Measurements from ENCODE around the gene ABCB11. TPM values are rescaled to one million over a fixed set of nuclear protein-coding genes. Genes with fewer than 3 reads are reported as not detected.

ABCB11 gene
- total RNA-seq, 1 donor from 2014 or later: 0.18 TPM

DNA sequence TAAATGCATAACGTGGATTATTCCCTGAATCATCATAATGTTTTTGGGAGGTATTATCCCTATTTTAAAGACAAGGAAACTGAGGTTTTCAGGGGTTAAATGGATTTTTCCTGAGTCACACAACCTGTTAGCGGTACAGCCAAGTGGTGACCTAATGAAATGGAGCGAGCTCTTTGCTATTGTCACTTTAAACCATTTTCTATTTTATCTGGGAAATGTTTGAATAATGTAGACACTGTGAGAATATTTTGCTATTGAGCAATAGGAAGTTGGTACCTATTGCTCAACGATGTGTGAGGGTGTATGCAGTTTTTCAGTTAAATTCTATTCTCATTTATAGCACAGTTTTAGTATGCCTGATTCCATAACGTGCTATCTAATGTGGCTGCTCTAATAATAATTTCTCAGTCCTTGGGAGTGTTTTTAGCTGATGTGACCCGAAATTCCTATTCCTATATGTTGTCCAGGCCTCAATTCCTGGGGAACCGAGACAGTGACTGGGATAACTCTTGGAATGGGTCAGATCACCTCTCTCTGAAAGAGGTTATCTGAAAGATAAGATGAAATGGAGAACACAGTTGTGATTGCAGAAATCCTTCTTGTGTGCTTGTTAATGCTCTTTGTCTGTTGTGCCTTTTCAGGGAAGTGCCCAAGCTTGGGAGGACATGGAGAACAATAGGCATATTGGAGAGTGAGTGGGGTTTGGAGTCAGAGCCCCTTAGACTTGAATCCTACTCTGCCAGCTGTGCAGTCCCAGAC lies 38.4 kb downstream of the ABCB11 start:
- TF ChIP-seq, protein P1, sequence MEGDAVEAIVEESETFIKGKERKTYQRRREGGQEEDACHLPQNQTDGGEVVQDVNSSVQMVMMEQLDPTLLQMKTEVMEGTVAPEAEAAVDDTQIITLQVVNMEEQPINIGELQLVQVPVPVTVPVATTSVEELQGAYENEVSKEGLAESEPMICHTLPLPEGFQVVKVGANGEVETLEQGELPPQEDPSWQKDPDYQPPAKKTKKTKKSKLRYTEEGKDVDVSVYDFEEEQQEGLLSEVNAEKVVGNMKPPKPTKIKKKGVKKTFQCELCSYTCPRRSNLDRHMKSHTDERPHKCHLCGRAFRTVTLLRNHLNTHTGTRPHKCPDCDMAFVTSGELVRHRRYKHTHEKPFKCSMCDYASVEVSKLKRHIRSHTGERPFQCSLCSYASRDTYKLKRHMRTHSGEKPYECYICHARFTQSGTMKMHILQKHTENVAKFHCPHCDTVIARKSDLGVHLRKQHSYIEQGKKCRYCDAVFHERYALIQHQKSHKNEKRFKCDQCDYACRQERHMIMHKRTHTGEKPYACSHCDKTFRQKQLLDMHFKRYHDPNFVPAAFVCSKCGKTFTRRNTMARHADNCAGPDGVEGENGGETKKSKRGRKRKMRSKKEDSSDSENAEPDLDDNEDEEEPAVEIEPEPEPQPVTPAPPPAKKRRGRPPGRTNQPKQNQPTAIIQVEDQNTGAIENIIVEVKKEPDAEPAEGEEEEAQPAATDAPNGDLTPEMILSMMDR (IDR thresholded peaks at IDR 0.05; ENCODE audit: unreplicated experiment): no peak
- Mint-ChIP-seq H3K36me3 (peaks cover 2% of the 10 kb centered on the region), H3K4me3 (no peak overlapping the region), H3K9me3 (peaks cover 21% of the 10 kb centered on the region), H3K4me1 (peaks cover 27% of the 10 kb centered on the region), H3K27me3 (ENCODE audit: low read depth) (no peaks in the 10 kb centered on the region), H3K27ac (no peak overlapping the region)
- DNase-seq (ENCODE audit: low spot score in 2 of 2, unreplicated experiment in 2 of 2): no peak

DNA sequence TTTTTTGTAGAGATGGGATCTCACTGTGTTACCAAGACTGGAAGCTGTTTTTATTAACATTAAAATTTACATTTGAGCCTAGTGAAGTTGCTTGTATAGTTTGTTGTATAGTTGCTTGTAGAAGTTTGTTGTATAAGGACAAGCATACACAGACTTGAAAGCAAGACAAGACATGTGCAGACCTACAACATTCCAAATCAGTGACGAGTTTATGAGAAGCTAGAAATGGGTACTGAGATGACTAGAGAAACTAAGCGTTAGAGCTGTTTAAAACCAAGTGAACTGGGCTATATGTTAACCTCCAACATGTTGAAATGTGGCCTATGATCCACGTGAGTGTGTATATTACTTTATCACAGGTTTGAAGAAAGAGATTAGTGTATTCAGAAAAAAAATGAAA lies 39.1 kb downstream of the ABCB11 start:
- Mint-ChIP-seq H3K36me3 (peaks cover 2% of the 10 kb centered on the region), H3K27me3 (ENCODE audit: low read depth) (no peaks in the 10 kb centered on the region), H3K27ac (peak overlapping the region; percentile 37), H3K4me3 (no peak overlapping the region), H3K9me3 (peaks cover 21% of the 10 kb centered on the region), H3K4me1 (peaks cover 22% of the 10 kb centered on the region)
- TF ChIP-seq, protein P1 (IDR thresholded peaks at IDR 0.05; ENCODE audit: unreplicated experiment): no peak
- DNase-seq (ENCODE audit: low spot score in 2 of 2, unreplicated experiment in 2 of 2): no peak

DNA sequence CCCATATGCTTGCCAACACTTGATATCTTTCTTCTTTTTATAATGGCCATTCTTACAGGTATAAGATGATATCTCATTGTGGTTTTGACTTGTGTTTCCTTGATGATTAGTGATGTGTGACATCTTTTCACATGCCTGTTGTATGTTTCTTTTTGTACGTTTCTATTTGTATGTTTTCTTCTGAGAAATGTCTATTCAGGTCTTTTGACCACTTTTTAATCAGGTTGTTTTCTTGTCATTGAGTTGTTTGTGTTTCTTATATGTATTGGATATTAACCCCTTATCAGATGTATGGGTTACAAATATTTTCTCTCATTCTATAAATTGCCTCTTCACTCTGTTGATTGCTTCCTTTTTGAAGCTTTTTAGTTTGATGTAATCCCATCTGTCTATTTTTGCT lies 42.4 kb downstream of the ABCB11 start:
- H3K4me1 Mint-ChIP-seq: peaks cover 10% of the 10 kb centered on the region
- H3K27ac Mint-ChIP-seq: no peak overlapping the region
- no peak for DNase-seq (ENCODE audit: low spot score in 2 of 2, unreplicated experiment in 2 of 2)
- TF ChIP-seq, protein P1 (IDR thresholded peaks at IDR 0.05; ENCODE audit: unreplicated experiment): no peak
- H3K36me3 Mint-ChIP-seq: peaks cover 2% of the 10 kb centered on the region
- peaks cover 21% of the 10 kb centered on the region for H3K9me3 Mint-ChIP-seq
- H3K27me3 Mint-ChIP-seq (ENCODE audit: low read depth): no peaks in the 10 kb centered on the region
- H3K4me3 Mint-ChIP-seq: no peak overlapping the region

DNA sequence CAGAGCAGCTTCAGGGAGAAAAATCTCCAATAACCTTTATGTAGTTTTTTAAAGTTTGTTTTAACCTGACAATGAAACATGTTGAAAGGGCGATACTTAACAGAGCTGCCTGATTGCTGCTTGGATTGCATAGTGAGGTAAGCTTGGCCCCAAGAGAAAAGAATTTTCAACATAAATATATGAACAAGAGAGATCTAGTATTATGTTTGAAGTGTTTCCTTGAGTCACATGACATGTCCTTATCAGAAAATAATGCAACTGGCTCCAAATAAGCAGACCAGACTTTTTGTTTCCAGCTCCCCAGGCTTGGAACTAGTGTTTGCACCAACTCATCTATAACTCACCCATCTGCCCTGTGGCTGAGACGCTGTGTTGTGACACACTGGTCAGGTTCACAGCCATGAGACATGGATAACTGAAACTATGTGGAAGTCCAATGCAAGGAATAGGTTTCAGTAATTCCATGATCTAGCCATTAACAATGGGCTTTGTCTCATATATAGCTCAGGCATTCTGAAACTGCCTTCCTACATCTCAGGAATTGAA lies 44.7 kb downstream of the ABCB11 start:
- no peak for DNase-seq (ENCODE audit: low spot score in 2 of 2, unreplicated experiment in 2 of 2)
- H3K27ac Mint-ChIP-seq: no peak overlapping the region
- TF ChIP-seq, protein P1 (IDR thresholded peaks at IDR 0.05; ENCODE audit: unreplicated experiment): no peak
- no peak overlapping the region for H3K4me3 Mint-ChIP-seq
- H3K9me3 Mint-ChIP-seq: peaks cover 21% of the 10 kb centered on the region
- peaks cover 2% of the 10 kb centered on the region for H3K4me1 Mint-ChIP-seq
- H3K27me3 Mint-ChIP-seq (ENCODE audit: low read depth): no peaks in the 10 kb centered on the region
- peaks cover 2% of the 10 kb centered on the region for H3K36me3 Mint-ChIP-seq

DNA sequence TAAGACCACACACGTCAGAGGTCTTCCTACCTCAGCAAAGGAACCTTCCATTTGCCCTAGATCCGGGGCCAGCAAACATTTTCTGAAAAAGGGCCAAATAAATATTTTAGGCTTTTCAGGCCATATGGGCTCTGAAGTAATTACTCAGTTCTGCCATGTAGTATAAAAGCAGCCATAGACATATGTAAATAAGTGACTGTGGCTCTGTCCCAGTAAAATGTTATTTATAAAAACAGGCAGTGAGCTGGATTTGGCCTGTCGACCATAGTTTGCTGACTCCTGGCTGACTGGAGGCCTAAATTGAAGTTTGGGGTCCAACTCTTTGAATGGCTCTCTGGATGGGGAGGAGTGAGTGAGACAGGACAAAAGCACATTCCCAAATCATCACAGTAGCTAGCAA lies 49.5 kb downstream of the ABCB11 start:
- no peaks in the 10 kb centered on the region for H3K9me3 Mint-ChIP-seq
- no peak for DNase-seq (ENCODE audit: low spot score in 2 of 2, unreplicated experiment in 2 of 2)
- no peak overlapping the region for H3K4me3 Mint-ChIP-seq
- no peaks in the 10 kb centered on the region for H3K27me3 Mint-ChIP-seq (ENCODE audit: low read depth)
- H3K4me1 Mint-ChIP-seq: no peaks in the 10 kb centered on the region
- no peak overlapping the region for H3K27ac Mint-ChIP-seq
- no peaks in the 10 kb centered on the region for H3K36me3 Mint-ChIP-seq
- TF ChIP-seq, protein P1 (IDR thresholded peaks at IDR 0.05; ENCODE audit: unreplicated experiment): no peak
